Tibial nerve (tissue), 3 donors: Measurements from ENCODE around the gene ZGPAT.

Experiments
- CTCF ChIP-seq, 5 experiments: fragments of 200-600 bp in 3 of 5; fragments of 450-650 bp in 2 of 5; sonication (generic) in 3 of 5; IDR thresholded peaks; one replicate each; pipeline ENCODE4 v1.5.1; 2016 to 2019; ENCODE audit warnings: antibody characterized with exemption in 5 of 5, mild to moderate bottlenecking in 3 of 5, moderate library complexity in 2 of 5
- POLR2A ChIP-seq, 2 donors: fragments of 450-650 bp; IDR thresholded peaks; one replicate each; pipeline ENCODE4 v1.6.1; 2017; ENCODE audit warnings: antibody characterized with exemption in 2 of 2, mild to moderate bottlenecking in 2 of 2, moderate library complexity in 2 of 2

- TF ChIP-seq POLR2A (IDR thresholded peaks at IDR 0.05) (no peak), CTCF (IDR thresholded peaks at IDR 0.05) (no peak)
Observed at GRCh38 chr20:63782051-63782471, 74.2 kb downstream of the ZGPAT start.
